Measurements from ENCODE around the gene CAPZA2. TPM values are rescaled to one million over a fixed set of nuclear protein-coding genes. Genes with fewer than 3 reads are reported as not detected.
A peak's percentile ranks its signal among the peaks of the same experiment; 100 is the strongest.

Gene CAPZA2
- total and polyA plus RNA-seq, 9 of the 15 experiments (the other 6 are each of a cell fraction or from before 2014, with no cell fraction given): 67.0 to 524 (median 176) TPM

- TF ChIP-seq CHCHD3 (CRISPR knock-in tag; IDR thresholded peaks at IDR 0.05): no peak; the same call in 1 of the 2 replicates
- TF ChIP-seq MCM5 (IDR thresholded peaks at IDR 0.05; ENCODE audit: low read depth): no peak
- TF ChIP-seq ZNF134 (CRISPR knock-in tag; conservative IDR thresholded peaks at IDR 0.05): 0 out of 2 replicates have a peak, but pooled peaks have one; percentile 23
- TF ChIP-seq, protein P1, sequence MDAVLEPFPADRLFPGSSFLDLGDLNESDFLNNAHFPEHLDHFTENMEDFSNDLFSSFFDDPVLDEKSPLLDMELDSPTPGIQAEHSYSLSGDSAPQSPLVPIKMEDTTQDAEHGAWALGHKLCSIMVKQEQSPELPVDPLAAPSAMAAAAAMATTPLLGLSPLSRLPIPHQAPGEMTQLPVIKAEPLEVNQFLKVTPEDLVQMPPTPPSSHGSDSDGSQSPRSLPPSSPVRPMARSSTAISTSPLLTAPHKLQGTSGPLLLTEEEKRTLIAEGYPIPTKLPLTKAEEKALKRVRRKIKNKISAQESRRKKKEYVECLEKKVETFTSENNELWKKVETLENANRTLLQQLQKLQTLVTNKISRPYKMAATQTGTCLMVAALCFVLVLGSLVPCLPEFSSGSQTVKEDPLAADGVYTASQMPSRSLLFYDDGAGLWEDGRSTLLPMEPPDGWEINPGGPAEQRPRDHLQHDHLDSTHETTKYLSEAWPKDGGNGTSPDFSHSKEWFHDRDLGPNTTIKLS (IDR thresholded peaks at IDR 0.05; ENCODE audit: borderline replicate concordance, low read depth): no peak
- no peak for TF ChIP-seq MAFF (IDR thresholded peaks at IDR 0.05; ENCODE audit: low read length)
- TF ChIP-seq ILK (tag; IDR thresholded peaks at IDR 0.05; ENCODE audit: borderline replicate concordance, low read depth): no peak
- TF ChIP-seq, protein P2, sequence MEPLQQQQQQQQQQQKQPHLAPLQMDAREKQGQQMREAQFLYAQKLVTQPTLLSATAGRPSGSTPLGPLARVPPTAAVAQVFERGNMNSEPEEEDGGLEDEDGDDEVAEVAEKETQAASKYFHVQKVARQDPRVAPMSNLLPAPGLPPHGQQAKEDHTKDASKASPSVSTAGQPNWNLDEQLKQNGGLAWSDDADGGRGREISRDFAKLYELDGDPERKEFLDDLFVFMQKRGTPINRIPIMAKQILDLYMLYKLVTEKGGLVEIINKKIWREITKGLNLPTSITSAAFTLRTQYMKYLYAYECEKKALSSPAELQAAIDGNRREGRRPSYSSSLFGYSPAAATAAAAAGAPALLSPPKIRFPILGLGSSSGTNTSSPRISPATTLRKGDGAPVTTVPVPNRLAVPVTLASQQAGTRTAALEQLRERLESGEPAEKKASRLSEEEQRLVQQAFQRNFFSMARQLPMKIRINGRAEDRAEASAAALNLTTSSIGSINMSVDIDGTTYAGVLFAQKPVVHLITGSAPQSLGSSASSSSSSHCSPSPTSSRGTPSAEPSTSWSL (CRISPR knock-in tag; IDR thresholded peaks at IDR 0.05; ENCODE audit: borderline replicate concordance): no peak
- no peak for TF ChIP-seq ZNF347 (CRISPR knock-in tag; IDR thresholded peaks at IDR 0.05; ENCODE audit: low read depth)
- TF ChIP-seq ZFP1 (CRISPR knock-in tag; IDR thresholded peaks at IDR 0.05): no peak
- no peak for TF ChIP-seq ZNF277 (CRISPR knock-in tag; IDR thresholded peaks at IDR 0.05; ENCODE audit: borderline replicate concordance)
- peak; percentile 23; the same call in 1 of the 2 replicates for TF ChIP-seq ETV1 (tag; conservative IDR thresholded peaks at IDR 0.05; ENCODE audit: low read depth)
- TF ChIP-seq MYNN (IDR thresholded peaks at IDR 0.05): no peak
- TF ChIP-seq MYNN (CRISPR knock-in tag; IDR thresholded peaks at IDR 0.05): no peak
- peak; percentile 92 for TF ChIP-seq ZFX (CRISPR knock-in tag; IDR thresholded peaks at IDR 0.05)
- TF ChIP-seq, protein P3, sequence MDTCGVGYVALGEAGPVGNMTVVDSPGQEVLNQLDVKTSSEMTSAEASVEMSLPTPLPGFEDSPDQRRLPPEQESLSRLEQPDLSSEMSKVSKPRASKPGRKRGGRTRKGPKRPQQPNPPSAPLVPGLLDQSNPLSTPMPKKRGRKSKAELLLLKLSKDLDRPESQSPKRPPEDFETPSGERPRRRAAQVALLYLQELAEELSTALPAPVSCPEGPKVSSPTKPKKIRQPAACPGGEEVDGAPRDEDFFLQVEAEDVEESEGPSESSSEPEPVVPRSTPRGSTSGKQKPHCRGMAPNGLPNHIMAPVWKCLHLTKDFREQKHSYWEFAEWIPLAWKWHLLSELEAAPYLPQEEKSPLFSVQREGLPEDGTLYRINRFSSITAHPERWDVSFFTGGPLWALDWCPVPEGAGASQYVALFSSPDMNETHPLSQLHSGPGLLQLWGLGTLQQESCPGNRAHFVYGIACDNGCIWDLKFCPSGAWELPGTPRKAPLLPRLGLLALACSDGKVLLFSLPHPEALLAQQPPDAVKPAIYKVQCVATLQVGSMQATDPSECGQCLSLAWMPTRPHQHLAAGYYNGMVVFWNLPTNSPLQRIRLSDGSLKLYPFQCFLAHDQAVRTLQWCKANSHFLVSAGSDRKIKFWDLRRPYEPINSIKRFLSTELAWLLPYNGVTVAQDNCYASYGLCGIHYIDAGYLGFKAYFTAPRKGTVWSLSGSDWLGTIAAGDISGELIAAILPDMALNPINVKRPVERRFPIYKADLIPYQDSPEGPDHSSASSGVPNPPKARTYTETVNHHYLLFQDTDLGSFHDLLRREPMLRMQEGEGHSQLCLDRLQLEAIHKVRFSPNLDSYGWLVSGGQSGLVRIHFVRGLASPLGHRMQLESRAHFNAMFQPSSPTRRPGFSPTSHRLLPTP (IDR thresholded peaks at IDR 0.05; ENCODE audit: borderline replicate concordance, extremely low read depth, insufficient read length): no peak
- TF ChIP-seq ATF3 (IDR thresholded peaks at IDR 0.05): peak; percentile 60
- TF ChIP-seq ATF3 (CRISPR knock-in tag; conservative IDR thresholded peaks at IDR 0.05): no peak
- TF ChIP-seq, protein P4, sequence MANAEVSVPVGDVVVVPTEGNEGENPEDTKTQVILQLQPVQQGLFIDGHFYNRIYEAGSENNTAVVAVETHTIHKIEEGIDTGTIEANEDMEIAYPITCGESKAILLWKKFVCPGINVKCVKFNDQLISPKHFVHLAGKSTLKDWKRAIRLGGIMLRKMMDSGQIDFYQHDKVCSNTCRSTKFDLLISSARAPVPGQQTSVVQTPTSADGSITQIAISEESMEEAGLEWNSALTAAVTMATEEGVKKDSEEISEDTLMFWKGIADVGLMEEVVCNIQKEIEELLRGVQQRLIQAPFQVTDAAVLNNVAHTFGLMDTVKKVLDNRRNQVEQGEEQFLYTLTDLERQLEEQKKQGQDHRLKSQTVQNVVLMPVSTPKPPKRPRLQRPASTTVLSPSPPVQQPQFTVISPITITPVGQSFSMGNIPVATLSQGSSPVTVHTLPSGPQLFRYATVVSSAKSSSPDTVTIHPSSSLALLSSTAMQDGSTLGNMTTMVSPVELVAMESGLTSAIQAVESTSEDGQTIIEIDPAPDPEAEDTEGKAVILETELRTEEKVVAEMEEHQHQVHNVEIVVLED (CRISPR knock-in tag; IDR thresholded peaks at IDR 0.05): no peak; the same call in none of the 2 replicates
Measured at GRCh38 chr7:116953372-116953905, 91.1 kb downstream of the CAPZA2 start, which contains the start of gene ST7 (continued).

All from K562 (cell line).